Epithelial cell of esophagus (primary cell): ENCODE results near the gene ZNF101.

Experiments
- DNase-seq: peaks from one replicate; pipeline ENCODE4 v3.0.0; 2010; ENCODE audit warnings: low read depth
- H3K4me3 ChIP-seq: 2 replicates; pipeline ENCODE4 v1.5.1; 2011; ENCODE audit warnings: mild to moderate bottlenecking, low read length, control low read depth
- CTCF ChIP-seq: IDR thresholded peaks from 2 replicates; pipeline ENCODE4 v1.5.1; 2011; ENCODE audit warnings: low read depth, mild to moderate bottlenecking, low read length, control low read depth, inconsistent platforms; ENCODE audit not compliant: insufficient read depth; ENCODE audit errors: missing control alignments

The ZNF101 gene

GRCh38 chr19:19668230-19669012 is at the start of gene ZNF101:
Gene ZNF101 (plus strand): TSS chr19:19668839. CDS start chr19:19668964, 125 bp downstream.
- DNase-seq, result peak; percentile 92
- TF ChIP-seq CTCF, result no peak
- peak within 1 kb of the TSS; percentile 85 for H3K4me3 ChIP-seq

GRCh38 chr19:19619181-19619848 is 49.3 kb upstream of the ZNF101 start:
- DNase-seq, result no peak
- no peak overlapping the region for H3K4me3 ChIP-seq
- TF ChIP-seq CTCF, result no peak

GRCh38 chr19:19619849-19620210 is 48.8 kb upstream of the ZNF101 start:
- no peak overlapping the region for H3K4me3 ChIP-seq
- TF ChIP-seq CTCF, result no peak
- no peak for DNase-seq

GRCh38 chr19:19623383-19623782 is 45.3 kb upstream of the ZNF101 start:
- no peak for TF ChIP-seq CTCF
- H3K4me3 ChIP-seq, result no peak overlapping the region
- no peak for DNase-seq

- TF ChIP-seq CTCF, result no peak
- no peak overlapping the region for H3K4me3 ChIP-seq
- no peak for DNase-seq
Observed at GRCh38 chr19:19624032-19624570, 44.5 kb upstream of the ZNF101 start.

GRCh38 chr19:19626516-19627472 is 41.8 kb upstream of the ZNF101 start:
- TF ChIP-seq CTCF, result no peak
- no peak for DNase-seq
- H3K4me3 ChIP-seq, result peak overlapping the region; percentile 55
